IPS-11a (cell line): ENCODE measurements around the gene JAK3.
"Not testable (repeated sequence)": the region's sequence is repeated elsewhere in the genome, so short reads cannot be mapped to it uniquely, and the experiment has no call there.

Experiments used
- H3K4me3 ChIP-seq: one replicate; pipeline ENCODE4 v1.5.1; 2013; ENCODE audit warnings: low read depth, low read length, control low read depth

The JAK3 gene

DNA sequence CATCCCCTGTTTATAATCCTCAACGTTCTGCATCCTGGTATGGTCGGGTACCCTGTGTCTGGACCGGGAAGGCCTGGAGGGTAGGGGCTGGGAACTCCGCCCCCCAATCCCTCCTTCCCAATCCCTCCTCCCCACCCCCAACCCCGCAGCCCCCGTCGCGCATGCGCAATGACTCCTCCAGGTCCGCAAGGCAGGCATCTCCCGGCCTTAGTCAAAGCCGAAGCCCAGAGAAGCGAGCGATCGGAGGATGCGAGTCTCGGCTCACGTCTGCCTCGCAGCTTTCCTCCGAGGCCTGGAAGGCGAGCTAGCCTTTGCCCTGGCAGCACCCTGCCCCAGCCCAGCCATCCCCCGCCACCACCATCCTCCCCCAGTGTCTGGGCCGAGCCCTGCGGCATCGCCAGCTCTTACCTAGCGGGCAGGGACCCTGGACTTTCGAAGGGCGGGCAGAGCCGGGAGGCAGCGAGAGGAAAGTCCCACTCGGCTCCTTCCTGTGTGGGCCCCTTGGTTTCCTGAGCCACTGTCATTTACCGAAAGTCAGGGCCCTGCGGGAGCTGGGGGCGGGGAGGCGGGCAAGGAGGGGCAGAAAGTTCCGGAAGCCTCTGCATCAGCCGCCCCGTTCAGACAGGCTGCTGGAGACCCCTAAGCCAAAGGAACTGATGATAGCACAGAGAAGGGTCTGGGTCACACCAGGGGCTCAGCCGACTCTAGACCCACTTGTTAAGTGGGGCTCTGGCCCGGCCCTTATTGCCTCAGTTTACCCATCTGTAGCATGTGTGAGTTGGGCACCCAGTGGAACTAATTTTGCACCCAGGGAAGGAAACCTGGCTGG is at the start of gene JAK3:
TSS of gene JAK3 (minus strand) at position 445 of the 829 bp plus-strand sequence. CDS start 3,565 bp downstream, outside the sequence.
- peak within 1 kb of the TSS; percentile 4 for H3K4me3 ChIP-seq

DNA sequence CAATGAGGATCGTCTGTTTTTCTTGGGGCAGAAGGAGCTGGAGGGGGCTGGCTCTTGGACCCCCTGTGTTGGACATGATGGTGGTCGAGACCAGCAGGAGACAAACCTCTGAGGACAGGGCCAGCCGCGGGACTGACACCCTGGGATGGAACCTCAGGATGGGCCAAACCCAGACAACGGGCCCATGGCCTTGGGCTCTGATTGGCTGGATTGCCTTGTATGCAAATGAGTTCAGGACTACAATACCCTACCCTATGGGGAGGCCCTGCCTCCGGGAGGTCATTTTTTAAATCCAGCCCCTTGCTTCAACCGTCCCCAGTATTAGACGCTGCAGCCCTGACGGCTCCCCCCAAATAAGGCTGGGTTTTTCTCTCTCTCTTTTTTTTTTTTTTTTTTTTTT is 46.0 kb upstream of the JAK3 start:
- no peak overlapping the region for H3K4me3 ChIP-seq

DNA sequence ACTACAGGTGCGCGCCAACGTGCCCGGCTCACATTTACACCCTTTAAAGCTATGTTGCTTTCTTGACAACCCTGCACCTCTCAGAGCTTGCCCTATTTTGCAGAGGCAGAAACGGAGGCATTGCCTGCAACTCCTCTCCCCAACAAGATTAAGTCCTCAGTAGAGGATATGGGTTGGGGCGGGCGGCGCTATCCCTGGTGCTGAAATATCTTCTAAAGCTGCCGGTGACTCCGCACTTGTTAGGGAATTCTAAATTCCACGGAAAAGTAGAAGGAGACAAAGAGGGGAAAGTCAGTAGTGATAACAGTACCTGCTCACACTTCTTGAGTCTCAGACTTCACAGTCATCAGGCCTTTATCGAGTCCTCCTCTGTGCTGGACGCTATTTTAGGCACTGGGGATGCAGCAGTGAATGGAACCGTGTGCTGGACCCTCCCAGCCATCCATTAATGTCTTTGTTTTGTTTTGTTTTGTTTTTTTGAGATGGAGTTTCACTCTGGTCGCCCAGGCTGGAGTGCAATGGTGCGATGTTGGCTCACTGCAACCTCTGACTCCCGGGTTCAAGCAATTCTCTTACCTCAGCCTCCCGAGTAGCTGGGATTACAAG is 41.9 kb upstream of the JAK3 start:
- no peak overlapping the region for H3K4me3 ChIP-seq

DNA sequence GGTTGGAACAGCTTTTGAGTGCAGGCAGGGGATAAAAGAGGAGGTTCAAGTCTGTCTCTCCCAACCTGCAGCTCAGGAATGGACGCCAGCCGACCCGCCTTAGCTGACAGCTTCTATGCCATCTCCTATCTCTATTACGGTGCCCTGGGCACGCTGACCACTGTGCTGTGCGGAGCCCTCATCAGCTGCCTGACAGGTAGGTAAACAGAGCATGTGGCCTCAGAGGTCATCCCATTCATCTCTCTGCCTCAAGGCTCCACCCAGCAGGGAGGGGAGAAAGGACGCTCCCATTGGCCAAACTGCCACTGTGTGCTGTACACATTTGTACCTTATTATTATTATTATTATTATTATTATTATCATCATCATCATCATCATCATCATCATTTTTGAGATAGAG is 40.5 kb upstream of the JAK3 start:
- no peak overlapping the region for H3K4me3 ChIP-seq

DNA sequence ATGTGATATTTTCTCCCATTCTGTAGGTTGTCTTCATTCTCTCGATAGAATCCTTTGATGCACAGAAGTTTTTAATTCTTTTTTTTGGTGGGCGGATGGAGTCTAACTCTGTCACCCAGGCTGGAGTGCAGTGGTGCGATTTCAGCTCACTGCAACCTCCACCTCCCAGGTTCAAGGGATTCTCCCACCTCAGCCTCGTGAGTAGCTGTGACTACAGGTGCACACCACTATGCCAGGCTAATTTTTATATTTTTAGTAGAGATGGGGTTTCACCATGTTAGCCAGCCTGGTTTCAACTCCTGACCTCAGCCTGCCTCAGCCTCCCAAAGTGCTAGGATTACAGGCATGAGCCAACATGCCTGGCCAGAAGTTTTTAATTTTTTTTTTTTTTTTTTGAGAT is 39.4 kb upstream of the JAK3 start:
- H3K4me3 ChIP-seq = not testable (repeated sequence)

DNA sequence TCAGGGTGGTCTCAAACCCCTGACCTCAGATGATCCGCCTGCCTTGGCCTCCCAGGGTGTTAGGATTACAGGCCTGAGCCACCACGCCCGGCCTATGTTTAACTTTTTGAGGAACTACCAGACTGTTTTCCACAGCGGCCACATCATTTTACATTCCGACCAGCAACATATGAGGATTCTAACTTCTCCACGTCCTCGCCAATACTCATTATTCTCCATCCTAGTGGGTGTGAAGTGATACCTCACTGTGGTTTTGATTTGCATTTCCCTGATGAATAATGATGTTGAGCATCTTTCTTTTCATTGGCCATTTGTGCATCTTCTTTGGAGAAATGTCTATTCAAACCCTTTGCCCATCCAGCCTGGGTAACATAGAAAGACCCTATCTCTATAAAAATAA is 38.7 kb upstream of the JAK3 start:
- H3K4me3 ChIP-seq = no peak overlapping the region

DNA sequence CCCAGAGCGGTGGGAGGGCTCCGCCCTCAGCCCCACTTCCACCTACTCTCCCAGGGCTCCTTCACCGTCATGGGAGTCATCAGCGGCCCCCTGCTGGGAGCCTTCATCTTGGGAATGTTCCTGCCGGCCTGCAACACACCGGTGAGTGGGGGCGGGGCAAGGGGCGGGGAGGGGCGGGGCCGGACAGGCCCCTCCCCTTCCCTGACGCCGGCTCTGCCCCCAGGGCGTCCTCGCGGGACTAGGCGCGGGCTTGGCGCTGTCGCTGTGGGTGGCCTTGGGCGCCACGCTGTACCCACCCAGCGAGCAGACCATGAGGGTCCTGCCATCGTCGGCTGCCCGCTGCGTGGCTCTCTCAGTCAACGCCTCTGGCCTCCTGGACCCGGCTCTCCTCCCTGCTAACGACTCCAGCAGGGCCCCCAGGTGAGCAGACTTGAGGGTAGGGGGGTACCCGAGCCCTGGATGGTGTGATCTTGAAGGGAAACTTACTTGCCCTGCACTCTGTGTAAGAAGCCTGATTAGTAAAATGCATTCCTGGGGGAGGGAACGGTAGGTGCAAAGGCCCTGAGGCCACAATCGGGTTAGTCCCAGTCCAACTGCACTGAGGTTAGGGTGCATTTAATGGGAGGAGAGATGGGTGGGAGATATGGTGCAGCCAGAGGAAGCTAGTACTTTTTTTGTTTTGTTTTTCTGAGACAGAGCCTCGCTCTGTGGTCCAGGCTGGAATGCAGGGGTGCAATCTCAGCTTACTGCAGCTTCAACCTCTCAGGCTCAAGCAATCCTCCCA is 36.0 kb upstream of the JAK3 start:
- no peak overlapping the region for H3K4me3 ChIP-seq

DNA sequence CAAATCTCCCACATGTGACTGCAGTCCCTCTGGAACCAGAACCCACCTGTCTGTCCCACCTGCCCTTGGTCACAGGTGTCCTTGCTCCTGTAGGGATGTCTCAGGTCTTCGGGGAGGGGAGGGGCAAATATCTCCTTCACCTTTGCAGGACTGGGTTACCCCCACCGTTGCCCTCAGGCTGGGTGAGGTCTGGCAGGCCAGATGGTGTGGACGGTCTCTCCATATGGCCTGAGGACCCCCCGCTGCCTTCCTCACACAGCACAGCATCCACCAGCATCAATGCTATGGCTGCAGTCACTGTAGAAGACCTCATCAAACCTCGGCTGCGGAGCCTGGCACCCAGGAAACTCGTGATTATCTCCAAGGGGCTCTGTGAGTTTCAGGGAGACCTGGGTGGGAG is 33.9 kb upstream of the JAK3 start:
- no peak overlapping the region for H3K4me3 ChIP-seq

DNA sequence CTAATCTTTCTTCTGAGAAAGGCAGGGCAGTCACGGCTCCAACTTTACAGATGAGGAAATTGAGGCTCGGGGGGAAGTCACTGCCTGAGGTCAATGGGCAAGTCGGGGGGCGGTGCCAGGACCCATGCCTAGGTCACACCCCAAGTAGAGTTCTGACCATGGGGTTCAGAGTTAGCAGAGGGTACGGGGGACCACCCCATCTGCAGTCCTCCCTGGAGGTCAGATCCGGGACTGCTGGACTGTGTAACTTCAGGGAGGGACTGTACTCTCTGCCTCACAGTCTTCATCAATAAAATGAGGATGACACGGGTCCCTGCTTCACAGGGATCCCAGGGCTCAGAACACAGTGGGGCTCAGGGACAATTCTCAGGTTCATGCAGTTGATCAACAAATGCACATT is 31.7 kb upstream of the JAK3 start:
- H3K4me3 ChIP-seq = no peak overlapping the region

DNA sequence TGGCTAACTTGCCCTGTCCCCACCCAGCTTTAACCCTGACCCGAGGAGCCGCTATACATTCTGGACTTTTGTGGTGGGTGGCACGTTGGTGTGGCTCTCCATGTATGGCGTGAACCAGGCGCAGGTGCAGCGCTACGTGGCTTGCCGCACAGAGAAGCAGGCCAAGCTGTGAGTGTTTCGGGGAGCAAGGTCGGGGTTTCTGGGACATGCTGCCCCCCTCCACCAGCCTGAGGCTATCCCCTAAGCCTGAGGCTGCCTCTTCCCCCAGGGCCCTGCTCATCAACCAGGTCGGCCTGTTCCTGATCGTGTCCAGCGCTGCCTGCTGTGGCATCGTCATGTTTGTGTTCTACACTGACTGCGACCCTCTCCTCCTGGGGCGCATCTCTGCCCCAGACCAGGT is 29.9 kb upstream of the JAK3 start:
- H3K4me3 ChIP-seq = no peak overlapping the region

DNA sequence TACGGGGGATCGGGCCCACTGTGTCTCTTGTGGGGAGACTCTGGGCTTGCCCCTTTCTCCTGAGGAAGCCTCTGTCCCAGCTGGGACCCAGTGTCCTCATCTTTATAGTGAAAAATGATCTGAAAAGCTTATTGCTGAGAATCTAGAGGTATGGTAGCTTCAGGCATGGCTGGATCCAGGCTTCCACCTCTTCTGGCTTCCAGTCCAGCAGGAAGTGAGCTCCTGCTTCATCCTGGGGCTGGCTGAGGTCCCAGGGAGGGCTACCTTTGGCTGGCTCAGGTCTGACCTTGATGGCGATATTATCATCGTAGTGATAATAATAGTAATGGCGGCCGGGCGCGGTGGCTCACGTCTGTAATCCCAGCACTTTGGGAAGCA is 27.0 kb upstream of the JAK3 start:
- H3K4me3 ChIP-seq = no peak overlapping the region

DNA sequence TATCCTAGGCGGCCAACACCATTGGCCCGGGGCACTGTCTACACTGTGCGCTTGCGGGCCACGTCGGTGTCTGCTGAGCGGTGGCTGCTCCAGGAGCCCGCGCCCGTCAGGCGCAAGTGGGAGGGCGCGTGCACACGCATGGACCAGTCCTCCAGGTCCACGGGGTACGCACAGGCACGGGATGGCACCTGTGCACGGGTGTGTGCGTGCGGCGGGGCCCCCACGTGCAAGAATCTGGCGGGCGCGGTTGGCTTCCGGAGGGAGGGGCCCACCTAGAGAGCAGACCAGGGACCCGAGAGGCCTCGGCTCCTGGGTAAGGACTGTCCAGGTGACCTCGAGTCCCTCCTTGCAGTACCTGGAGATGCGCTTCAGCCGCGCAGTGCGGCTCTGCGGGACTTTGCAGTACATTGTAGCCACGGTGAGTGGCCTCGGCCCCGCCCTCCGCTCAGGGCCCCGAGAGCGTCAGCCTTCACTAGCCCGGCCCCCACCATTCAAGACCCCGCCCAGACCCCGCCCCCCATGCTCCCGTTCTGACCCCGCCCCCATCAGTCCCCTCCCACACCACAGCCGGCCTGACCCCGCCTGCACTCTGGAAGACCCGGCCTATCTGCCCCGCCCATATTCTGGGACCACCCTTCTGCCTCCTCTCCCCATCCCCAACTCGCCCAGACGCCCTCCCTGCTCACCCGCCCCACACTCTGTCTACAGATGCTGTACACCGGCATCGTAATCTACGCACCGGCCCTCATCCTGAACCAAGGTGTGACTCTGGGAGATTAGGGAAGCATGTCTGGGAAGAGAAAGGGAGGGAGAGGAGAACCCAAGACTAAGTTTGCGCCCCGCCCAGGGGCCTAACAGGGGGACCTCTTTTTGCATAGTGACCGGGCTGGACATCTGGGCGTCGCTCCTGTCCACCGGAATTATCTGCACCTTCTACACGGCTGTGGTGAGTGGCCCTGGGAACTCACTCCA is 26.3 kb upstream of the JAK3 start:
- H3K4me3 ChIP-seq = peak overlapping the region; percentile 53

DNA sequence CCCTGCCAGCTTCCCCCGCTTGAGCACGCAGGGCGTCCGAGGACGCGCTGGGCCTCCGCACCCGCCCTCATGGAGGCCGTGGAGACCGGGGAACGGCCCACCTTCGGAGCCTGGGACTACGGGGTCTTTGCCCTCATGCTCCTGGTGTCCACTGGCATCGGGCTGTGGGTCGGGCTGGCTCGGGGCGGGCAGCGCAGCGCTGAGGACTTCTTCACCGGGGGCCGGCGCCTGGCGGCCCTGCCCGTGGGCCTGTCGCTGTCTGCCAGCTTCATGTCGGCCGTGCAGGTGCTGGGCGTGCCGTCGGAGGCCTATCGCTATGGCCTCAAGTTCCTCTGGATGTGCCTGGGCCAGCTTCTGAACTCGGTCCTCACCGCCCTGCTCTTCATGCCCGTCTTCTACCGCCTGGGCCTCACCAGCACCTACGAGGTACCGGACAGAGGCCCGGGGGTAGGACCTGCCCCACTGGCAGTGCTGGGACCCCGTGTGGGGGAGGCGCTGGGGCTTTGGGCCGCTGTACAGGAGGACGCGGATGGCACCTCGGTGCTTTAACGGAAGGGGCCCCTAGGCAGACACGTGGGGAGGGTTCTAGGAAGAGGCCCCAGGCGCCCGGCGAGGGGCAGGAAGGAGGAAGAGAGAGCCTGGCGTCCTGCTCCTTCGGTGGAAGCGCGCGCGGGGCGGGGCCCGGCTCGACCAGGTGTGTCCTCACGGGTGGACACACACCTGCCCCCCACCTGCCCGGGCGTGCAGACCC is 24.6 kb upstream of the JAK3 start:
- H3K4me3 ChIP-seq = no peak overlapping the region

DNA sequence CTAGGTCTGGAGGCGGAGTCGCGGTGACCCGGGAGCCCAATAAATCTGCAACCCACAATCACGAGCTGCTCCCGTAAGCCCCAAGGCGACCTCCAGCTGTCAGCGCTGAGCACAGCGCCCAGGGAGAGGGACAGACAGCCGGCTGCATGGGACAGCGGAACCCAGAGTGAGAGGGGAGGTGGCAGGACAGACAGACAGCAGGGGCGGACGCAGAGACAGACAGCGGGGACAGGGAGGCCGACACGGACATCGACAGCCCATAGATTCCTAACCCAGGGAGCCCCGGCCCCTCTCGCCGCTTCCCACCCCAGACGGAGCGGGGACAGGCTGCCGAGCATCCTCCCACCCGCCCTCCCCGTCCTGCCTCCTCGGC is 24.1 kb upstream of the JAK3 start, which contains the start of gene SLC5A5:
TSS of gene SLC5A5 (plus strand) at position 68 of the 373 bp plus-strand sequence. CDS start 375 bp downstream, outside the sequence.
- H3K4me3 ChIP-seq = no peak within 1 kb of the TSS

DNA sequence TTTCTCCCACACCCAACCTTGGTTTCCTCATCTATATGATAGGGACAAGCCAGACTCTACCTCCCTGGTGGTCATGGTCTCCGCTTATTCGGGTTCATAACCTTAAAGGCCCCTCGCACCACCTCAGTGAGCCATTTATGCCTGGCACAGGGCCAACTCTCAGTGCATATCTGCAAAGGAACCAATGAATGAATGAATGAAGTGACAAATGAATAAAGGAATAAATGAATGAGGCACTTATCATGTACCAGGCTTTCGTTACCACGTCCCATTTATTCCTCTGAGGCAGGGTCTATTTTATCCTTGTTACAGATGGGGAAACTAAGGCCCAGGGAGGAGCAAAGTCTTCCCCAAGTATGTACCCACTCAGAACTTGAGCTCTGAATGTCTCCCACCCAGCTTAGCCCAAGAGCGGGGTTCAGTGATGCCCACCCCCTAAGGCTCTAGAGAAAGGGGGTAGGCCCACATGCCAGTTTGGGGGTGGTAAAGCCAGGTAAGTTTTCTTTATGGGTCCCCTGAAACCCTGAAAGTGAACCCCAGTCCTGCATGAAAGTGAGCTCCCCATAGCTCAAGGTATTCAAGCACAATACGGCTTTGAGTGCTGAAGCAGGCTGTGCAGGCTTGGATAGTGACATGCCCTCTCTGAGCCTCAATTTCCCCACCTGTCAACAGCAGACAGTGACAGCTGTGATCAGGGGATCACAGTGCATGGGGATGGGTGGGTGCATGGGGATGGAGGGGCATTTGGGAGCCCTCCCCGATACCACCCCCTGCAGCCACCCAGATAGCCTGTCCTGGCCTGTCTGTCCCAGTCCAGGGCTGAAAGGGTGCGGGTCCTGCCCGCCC is 23.5 kb upstream of the JAK3 start:
- H3K4me3 ChIP-seq = no peak overlapping the region

DNA sequence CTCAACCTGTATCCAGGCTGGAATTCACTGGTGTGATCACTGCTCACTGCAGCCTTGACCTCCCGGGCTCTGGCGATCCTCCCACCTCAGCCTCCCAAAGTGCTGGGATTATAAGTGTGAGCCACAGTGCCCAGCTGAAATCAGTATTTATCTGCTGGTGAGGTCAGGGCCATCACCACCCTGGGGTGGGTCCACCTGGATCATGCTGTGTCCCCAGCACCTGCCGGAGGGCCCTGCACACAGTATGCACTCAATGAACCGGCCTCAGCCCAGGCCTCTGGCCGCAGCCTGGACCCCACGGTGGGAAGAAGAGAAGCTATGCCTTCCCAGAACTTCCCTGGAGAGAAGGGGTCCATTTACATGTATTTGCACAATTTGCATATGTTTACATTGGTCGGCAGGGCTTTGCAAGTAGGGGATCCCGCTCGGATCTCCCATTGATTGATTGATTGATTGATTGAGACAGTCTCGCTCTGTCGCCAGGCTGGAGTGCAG is 21.4 kb upstream of the JAK3 start:
- no peak overlapping the region for H3K4me3 ChIP-seq

DNA sequence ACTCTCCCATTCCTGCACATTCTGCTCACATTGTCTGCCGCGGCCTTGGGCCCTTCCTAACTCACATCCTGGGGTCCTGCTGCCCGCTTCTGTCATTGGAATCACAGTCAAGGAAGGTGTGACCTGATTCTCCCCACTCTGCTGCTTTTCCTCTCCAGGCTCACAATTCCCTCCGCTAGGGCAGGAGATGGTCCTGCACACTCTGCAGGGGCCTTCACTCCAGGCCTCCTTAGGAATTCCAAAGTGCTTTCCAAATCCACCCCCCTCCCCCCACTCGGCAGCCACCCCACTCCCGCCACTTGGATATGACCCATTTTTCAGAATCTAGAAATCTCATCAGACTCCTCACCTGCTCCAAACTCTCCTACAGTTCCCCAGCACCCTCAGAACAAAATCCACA is 20.9 kb upstream of the JAK3 start:
- no peak overlapping the region for H3K4me3 ChIP-seq

DNA sequence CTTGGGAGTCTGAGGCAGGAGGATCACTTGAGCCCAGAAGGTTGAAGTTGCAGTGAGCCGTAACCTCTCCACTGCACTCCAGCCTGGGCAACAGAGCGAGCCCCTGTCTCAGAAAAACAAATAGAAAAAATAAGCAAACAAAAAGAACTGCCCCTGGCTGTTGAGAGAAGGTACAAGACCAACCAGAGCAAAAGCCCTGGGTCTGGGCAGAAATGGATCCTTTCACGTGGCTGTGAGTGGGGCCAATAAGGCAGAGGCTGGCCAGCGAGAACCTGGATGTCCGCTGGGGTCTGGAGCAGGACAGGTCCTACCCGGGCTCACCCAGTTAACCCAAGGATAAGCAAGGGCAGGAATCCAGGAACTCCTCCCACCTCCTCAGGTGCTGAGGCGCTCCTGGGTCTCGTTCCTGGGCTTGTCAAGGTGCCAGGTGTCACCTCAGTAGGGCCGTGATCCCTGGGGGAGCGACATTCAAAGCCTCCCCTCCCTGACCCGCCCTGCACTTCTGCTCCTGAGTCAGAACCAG is 19.2 kb upstream of the JAK3 start:
- no peak overlapping the region for H3K4me3 ChIP-seq
